ENCODE measurements around the gene RPA3. TPM values are rescaled to one million over a fixed set of nuclear protein-coding genes. Genes with fewer than 3 reads are reported as not detected.
A peak's percentile ranks its signal among the peaks of the same experiment; 100 is the strongest.

Gene RPA3
- total RNA-seq = 10 to 100 TPM in 3 of 4 donors, 1 to 10 TPM in 1; 5.3 to 19.2 (median 18.6) TPM

DNA sequence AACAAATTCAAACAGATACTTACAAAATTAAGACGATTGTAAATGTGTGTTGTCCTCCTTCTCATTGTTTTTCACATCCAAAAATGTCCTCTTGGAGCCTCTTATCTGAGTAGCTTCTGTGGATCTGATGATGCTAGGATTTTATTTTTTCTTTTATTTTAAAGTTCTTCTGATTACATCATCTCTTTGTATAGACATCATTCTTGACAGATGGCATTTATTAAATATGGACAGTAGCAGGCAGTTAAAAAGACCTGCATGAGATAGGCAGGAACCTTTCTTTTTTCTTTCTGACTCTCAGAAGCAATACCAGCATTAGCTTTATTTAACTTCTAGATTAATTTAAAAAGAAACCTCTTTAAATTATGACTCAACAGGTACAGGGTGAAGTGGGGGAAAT lies at the start of gene RPA3:
TSS of gene RPA3 (minus strand) at position 116 of the 400 bp plus-strand sequence. CDS start 78,189 bp downstream, outside the sequence.
- intact Hi-C loops (cut with DNase I; ENCODE audit: low total_unique reads) = no loop called here
- H3K27me3 ChIP-seq = no peaks in the 10 kb centered on the region
- TF ChIP-seq, protein P1, sequence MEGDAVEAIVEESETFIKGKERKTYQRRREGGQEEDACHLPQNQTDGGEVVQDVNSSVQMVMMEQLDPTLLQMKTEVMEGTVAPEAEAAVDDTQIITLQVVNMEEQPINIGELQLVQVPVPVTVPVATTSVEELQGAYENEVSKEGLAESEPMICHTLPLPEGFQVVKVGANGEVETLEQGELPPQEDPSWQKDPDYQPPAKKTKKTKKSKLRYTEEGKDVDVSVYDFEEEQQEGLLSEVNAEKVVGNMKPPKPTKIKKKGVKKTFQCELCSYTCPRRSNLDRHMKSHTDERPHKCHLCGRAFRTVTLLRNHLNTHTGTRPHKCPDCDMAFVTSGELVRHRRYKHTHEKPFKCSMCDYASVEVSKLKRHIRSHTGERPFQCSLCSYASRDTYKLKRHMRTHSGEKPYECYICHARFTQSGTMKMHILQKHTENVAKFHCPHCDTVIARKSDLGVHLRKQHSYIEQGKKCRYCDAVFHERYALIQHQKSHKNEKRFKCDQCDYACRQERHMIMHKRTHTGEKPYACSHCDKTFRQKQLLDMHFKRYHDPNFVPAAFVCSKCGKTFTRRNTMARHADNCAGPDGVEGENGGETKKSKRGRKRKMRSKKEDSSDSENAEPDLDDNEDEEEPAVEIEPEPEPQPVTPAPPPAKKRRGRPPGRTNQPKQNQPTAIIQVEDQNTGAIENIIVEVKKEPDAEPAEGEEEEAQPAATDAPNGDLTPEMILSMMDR (IDR thresholded peaks at IDR 0.05) = no peak
- no peak for TF ChIP-seq POLR2A (IDR thresholded peaks at IDR 0.05)
- DNase-seq = no peak
- no peaks in the 10 kb centered on the region for H3K36me3 ChIP-seq
- H3K9me3 ChIP-seq = no peaks in the 10 kb centered on the region
- H3K4me1 ChIP-seq = no peaks in the 10 kb centered on the region
- no peak within 1 kb of the TSS for H3K4me3 ChIP-seq
- peak within 1 kb of the TSS in 1 of 2 donors; percentile 10 for H3K27ac ChIP-seq

DNA sequence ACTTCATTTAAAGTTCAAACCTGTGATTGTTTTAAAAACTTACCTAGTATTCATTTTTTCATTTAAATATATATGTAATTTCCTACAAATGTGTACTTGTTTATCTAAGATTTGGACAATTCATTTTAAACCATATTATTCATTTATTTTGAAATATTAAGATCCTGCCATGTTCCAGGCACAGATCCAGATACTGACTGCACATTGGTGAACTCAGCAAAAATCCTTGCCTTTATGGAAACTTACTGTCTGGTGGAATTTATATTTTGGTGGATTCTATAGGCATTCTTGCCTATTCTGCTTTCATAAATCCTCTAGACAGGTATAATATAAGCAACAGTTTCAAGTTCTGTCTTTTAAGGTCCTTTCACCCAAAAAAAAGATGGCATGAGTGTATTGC lies 48.3 kb upstream of the RPA3 start:
- H3K36me3 ChIP-seq = no peaks in the 10 kb centered on the region
- H3K4me3 ChIP-seq = no peak overlapping the region
- intact Hi-C loops (cut with DNase I; ENCODE audit: low total_unique reads) = no loop called here
- TF ChIP-seq, protein P1 (IDR thresholded peaks at IDR 0.05) = no peak
- TF ChIP-seq POLR2A (IDR thresholded peaks at IDR 0.05) = no peak
- H3K4me1 ChIP-seq = no peaks in the 10 kb centered on the region
- no peak for DNase-seq
- H3K9me3 ChIP-seq = no peaks in the 10 kb centered on the region
- no peak overlapping the region for H3K27ac ChIP-seq
- H3K27me3 ChIP-seq = no peaks in the 10 kb centered on the region

DNA sequence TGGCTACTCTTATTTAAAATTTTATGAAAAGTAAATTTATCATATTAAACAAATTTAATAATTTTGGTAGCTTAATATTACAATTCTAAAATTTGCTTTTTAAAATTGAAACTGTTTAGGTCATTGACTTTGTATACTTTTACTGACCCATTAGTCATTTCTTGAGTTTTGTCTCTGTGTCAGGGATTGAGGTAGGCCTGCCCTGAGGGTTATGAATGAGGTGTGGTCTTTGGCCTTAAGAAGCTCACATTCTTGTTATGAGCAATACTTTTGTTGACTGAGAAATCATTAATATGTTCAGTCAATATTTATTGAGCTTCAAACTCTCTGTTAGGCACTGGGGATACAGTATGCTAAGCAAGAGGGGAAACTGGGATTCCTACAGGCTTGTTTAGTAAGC lies 47.0 kb upstream of the RPA3 start:
- no peaks in the 10 kb centered on the region for H3K27me3 ChIP-seq
- intact Hi-C loops (cut with DNase I; ENCODE audit: low total_unique reads) = no loop called here
- no peak for DNase-seq
- H3K36me3 ChIP-seq = no peaks in the 10 kb centered on the region
- no peaks in the 10 kb centered on the region for H3K9me3 ChIP-seq
- no peak overlapping the region for H3K4me3 ChIP-seq
- no peak for TF ChIP-seq POLR2A (IDR thresholded peaks at IDR 0.05)
- TF ChIP-seq, protein P1 (IDR thresholded peaks at IDR 0.05) = no peak
- no peak overlapping the region for H3K27ac ChIP-seq
- no peaks in the 10 kb centered on the region for H3K4me1 ChIP-seq

DNA sequence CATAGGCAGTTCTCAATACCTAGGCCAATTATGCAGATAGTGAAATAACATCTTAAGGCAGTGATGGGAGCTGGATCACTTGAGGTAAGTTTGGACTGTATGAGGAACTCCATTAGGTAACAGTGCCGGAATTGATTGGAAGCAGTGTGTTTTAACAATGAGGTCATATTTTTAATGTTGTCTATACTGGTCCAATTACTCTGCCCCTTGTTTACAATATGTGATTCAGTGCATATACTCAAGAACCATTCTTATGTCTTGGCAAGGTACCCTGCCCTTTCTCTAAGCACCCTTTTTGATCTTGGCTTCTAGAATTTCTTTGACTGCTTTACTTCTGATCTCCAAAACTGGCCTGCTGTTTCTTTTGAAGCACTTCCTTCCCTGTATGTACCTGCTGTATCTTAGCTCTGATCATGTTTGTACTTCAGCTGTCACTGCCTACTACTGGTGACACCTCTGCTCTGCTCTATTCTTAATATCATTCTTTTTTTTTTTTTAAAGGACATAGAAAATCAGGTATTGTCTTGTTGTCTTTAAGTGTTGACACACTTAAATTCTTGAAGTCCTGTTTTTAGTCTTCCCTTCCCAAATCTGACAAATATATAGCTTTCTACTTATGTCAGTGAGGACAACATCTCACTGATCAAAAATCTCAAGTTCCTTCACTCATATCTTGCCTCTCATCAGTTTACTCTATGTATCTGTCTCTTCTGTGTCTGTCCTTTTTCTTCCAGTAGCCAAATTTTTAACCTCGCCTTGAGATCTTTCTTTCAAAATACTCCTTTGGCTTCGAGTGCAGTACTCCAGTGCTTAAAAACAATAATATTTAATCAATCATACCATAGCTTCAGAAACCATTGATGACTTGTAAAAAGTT lies 46.4 kb upstream of the RPA3 start:
- no peaks in the 10 kb centered on the region for H3K9me3 ChIP-seq
- TF ChIP-seq POLR2A (IDR thresholded peaks at IDR 0.05) = no peak
- TF ChIP-seq, protein P1 (IDR thresholded peaks at IDR 0.05) = no peak
- H3K4me1 ChIP-seq = no peaks in the 10 kb centered on the region
- H3K4me3 ChIP-seq = no peak overlapping the region
- no peak for DNase-seq
- H3K27ac ChIP-seq = no peak overlapping the region
- intact Hi-C loops (cut with DNase I; ENCODE audit: low total_unique reads) = no loop called here
- H3K36me3 ChIP-seq = no peaks in the 10 kb centered on the region
- H3K27me3 ChIP-seq = no peaks in the 10 kb centered on the region

DNA sequence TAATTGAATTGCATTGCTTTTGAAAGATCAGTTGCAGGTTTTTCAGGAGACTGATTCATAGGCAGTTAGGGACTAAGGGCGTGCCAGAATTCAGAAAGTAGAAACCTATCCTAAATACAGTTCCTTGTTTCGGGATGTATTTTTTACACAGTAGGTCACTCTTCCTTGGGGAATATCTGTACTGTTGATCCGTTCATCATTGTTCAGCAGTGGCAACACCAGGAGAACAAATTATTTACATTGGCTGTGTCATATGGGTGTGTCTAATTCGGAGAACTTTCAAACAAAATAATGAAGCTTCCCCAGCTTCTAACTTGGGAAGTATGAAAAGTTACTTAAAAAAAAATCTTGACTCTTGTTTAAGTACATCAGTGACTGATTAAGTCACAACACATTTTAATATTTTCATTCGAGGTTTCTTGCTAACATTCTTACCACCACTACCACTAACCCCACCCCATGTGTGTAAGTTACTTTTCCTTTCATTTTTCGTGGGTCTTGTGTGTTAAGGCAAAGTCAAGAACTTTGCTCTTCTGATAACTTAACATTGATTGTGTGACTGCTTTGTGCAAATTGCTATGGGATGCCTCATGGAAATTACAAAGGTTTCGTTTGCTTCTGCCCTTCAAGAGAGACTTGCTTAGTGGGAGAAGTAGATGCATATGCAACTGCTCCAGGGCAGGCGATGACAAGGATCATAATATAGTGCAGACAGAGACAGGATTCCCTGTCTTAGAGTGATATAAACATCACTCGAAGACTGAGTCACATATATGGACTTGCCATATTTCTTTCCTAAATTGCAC lies 43.8 kb upstream of the RPA3 start:
- DNase-seq = no peak
- H3K4me1 ChIP-seq = no peaks in the 10 kb centered on the region
- intact Hi-C loops (cut with DNase I; ENCODE audit: low total_unique reads) = no loop called here
- H3K4me3 ChIP-seq = peak overlapping the region; percentile 1 to 12
- H3K36me3 ChIP-seq = no peaks in the 10 kb centered on the region
- peak overlapping the region in 1 of 2 donors; percentile 69 for H3K27ac ChIP-seq
- TF ChIP-seq, protein P1 (IDR thresholded peaks at IDR 0.05) = no peak
- TF ChIP-seq POLR2A (IDR thresholded peaks at IDR 0.05) = no peak
- no peaks in the 10 kb centered on the region for H3K27me3 ChIP-seq
- no peaks in the 10 kb centered on the region for H3K9me3 ChIP-seq

All from uterus (tissue), 4 donors.